Measurements from ENCODE around the gene CBL.
A peak's percentile ranks its signal among the peaks of the same experiment; 100 is the strongest.
"Not testable (repeated sequence)": the region's sequence is repeated elsewhere in the genome, so short reads cannot be mapped to it uniquely, and the experiment has no call there.

CBL gene

GRCh38 chr11:119218141-119218878 is 12.2 kb downstream of the CBL start:
- no peak for DNase-seq

GRCh38 chr11:119222308-119222707 is 16.2 kb downstream of the CBL start:
- no peak for DNase-seq

GRCh38 chr11:119222891-119223290 is 16.8 kb downstream of the CBL start:
- DNase-seq = no peak

GRCh38 chr11:119223856-119224255 is 17.7 kb downstream of the CBL start:
- no peak for DNase-seq

GRCh38 chr11:119228535-119229287 is 22.6 kb downstream of the CBL start:
- DNase-seq = not testable (repeated sequence)

GRCh38 chr11:119229288-119229672 is 23.1 kb downstream of the CBL start:
- DNase-seq = peak; percentile 21

GRCh38 chr11:119229741-119230140 is 23.6 kb downstream of the CBL start:
- no peak for DNase-seq

- DNase-seq = no peak
These were observed 30.4 kb downstream of the CBL start for GRCh38 chr11:119236490-119236889.

- no peak for DNase-seq
These were observed 30.8 kb downstream of the CBL start for GRCh38 chr11:119236891-119237290.

GRCh38 chr11:119237515-119237914 is 31.4 kb downstream of the CBL start:
- DNase-seq = no peak

GRCh38 chr11:119248750-119249670 is 42.9 kb downstream of the CBL start:
- no peak for DNase-seq

GRCh38 chr11:119249671-119250010 is 43.5 kb downstream of the CBL start:
- no peak for DNase-seq

- no peak for DNase-seq
These were observed 45.0 kb downstream of the CBL start for GRCh38 chr11:119251114-119251513.

- no peak for DNase-seq
These were observed 48.1 kb downstream of the CBL start for GRCh38 chr11:119254239-119254638.

GRCh38 chr11:119258180-119258579 is 52.0 kb downstream of the CBL start:
- DNase-seq = no peak

GRCh38 chr11:119258983-119259382 is 52.8 kb downstream of the CBL start:
- no peak for DNase-seq

GRCh38 chr11:119262668-119263351 is 56.7 kb downstream of the CBL start:
- no peak for DNase-seq

GRCh38 chr11:119263352-119263940 is 57.3 kb downstream of the CBL start:
- no peak for DNase-seq

- no peak for DNase-seq
These were observed 59.9 kb downstream of the CBL start for GRCh38 chr11:119266063-119266462.

- DNase-seq = no peak
These were observed 60.5 kb downstream of the CBL start for GRCh38 chr11:119266517-119267255.

GRCh38 chr11:119267645-119268044 is 61.5 kb downstream of the CBL start:
- DNase-seq = no peak

GRCh38 chr11:119273721-119274120 is 67.6 kb downstream of the CBL start:
- no peak for DNase-seq

All from DMS53 (cell line).